Measurements from ENCODE around the gene SYNPO.

SYNPO gene

DNA sequence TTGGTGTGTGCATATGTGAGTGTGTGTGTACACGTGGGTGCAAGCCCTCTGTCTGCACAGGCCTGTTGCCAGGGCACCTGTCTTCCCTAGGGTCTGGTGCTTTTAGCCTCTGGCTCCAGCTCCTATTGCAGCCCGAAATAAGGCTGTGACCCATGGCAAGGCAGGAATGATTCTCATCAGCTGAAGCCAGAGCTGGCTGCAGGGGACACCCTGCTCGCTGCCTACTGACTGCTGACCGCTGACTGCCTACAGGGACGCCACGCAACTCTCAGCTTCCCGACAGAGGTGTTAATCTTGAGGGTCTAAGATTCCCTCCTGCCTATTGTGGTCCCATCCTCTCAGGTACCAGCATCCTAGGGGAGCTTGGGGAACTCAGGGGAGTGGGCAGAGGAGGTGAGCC lies 20.6 kb downstream of the SYNPO start, which contains the start of gene MYOZ3:
Gene MYOZ3 (plus strand): TSS at position 166 of the 400 bp plus-strand sequence. CDS start 1,691 bp downstream, outside the sequence.
- H3K4me2 ChIP-seq (ENCODE audit: low read length), result no peak within 1 kb of the TSS
- H3K27ac ChIP-seq, result no peak within 1 kb of the TSS
- no peaks in the 10 kb centered on the region for H3K79me2 ChIP-seq
- H3K4me3 ChIP-seq (ENCODE audit: low read depth, low read length), result no peak within 1 kb of the TSS
- peak within 1 kb of the TSS; percentile 48 for H2AFZ ChIP-seq
- no peak for TF ChIP-seq CTCF (IDR thresholded peaks at IDR 0.05)
- no peak within 1 kb of the TSS for H3K9ac ChIP-seq
- H3K27me3 ChIP-seq (ENCODE audit: control insufficient read depth, insufficient read depth, low read length), result no peaks in the 10 kb centered on the region
- no peaks in the 10 kb centered on the region for H3K36me3 ChIP-seq (ENCODE audit: control insufficient read depth, insufficient read depth, low read length)
- H3K4me1 ChIP-seq, result peaks cover 13% of the 10 kb centered on the region
- no peaks in the 10 kb centered on the region for H3K9me3 ChIP-seq (ENCODE audit: control insufficient read depth, low read length)

DNA sequence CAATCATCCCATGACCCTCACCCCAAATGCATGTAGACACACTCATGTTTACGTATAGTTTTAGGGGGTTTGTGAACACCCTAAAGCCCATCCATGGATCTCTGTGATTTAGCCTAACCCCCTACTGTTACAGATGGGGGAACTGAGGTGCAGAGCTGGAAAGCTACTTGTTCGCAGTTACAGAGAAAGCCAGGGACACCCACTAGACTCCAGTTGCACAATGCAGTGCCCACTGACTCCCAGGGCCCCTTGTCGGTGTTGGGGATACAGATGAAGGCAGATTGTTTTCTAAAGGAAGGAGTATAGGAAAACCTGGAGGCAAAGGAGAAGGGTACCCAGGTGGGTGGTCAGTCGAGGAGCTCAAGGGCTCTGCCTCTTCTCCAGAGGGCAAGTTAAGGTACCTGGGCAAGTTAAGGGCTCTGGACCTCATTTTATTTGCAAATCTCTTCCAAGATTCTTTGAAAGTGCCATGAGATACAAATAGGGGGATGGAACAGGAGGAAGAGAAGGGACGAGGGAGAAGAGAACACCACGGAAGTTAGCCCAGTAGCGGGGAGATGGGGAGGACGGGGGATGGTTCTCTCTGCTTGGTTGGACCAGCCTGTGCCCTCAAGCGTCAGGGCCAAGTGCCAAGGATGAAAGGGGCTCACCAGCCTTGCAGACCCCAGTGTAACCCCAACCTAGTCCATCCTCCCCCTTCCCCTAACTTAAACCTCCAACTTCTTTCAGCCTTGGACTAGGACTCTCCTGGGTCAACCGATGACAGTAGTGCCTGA lies 21.5 kb downstream of the SYNPO start:
- H3K36me3 ChIP-seq (ENCODE audit: control insufficient read depth, insufficient read depth, low read length), result no peaks in the 10 kb centered on the region
- H3K27ac ChIP-seq, result no peak overlapping the region
- H3K9ac ChIP-seq, result no peak overlapping the region
- H3K4me1 ChIP-seq, result peaks cover 13% of the 10 kb centered on the region
- H2AFZ ChIP-seq, result no peak overlapping the region
- no peak overlapping the region for H3K4me3 ChIP-seq (ENCODE audit: low read depth, low read length)
- no peaks in the 10 kb centered on the region for H3K79me2 ChIP-seq
- no peaks in the 10 kb centered on the region for H3K27me3 ChIP-seq (ENCODE audit: control insufficient read depth, insufficient read depth, low read length)
- no peak for TF ChIP-seq CTCF (IDR thresholded peaks at IDR 0.05)
- H3K4me2 ChIP-seq (ENCODE audit: low read length), result no peak overlapping the region
- H3K9me3 ChIP-seq (ENCODE audit: control insufficient read depth, low read length), result no peaks in the 10 kb centered on the region

DNA sequence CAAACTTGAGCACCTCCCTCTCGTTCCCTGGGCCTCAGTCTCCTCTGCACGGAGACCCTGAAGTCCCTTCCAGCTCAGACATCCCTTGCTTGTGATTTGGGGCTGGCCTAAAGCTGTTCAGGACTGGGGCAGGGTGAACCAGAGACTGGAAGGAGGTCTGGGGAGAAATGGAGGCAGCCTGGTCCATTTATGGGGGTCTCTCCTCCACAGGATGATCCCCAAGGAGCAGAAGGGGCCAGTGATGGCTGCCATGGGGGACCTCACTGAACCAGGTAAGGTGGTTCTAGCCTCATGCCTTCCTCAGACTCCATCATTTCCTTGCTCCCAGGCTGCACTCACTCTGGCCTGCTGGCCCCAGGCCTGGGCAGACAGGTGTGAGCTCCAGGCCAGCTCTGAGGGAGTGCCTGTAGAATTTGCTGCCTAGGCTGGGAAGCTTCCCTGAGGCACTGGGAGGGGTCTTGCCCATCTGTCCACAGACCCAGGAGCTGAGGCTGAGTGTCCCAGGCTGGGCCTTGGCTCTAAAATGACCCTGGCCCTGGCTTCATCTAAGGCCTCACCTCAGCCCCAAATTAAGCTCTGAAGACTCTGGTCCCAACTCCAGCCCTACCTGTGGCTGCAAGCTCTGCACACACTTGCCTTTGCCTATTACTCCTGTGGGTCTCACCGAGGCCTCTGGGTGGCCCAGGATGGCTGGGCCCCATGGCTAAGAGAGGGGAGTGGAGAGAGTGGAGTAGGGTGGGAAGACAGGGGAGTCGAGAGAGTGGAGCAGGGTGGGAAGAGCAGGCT lies 22.5 kb downstream of the SYNPO start:
- no peak overlapping the region for H3K4me3 ChIP-seq (ENCODE audit: low read depth, low read length)
- no peak overlapping the region for H3K4me2 ChIP-seq (ENCODE audit: low read length)
- H3K9me3 ChIP-seq (ENCODE audit: control insufficient read depth, low read length), result no peaks in the 10 kb centered on the region
- no peak overlapping the region for H3K9ac ChIP-seq
- H3K36me3 ChIP-seq (ENCODE audit: control insufficient read depth, insufficient read depth, low read length), result no peaks in the 10 kb centered on the region
- TF ChIP-seq CTCF (IDR thresholded peaks at IDR 0.05), result no peak
- no peaks in the 10 kb centered on the region for H3K79me2 ChIP-seq
- no peaks in the 10 kb centered on the region for H3K27me3 ChIP-seq (ENCODE audit: control insufficient read depth, insufficient read depth, low read length)
- H3K27ac ChIP-seq, result no peak overlapping the region
- H3K4me1 ChIP-seq, result peaks cover 4% of the 10 kb centered on the region
- no peak overlapping the region for H2AFZ ChIP-seq

GRCh38 chr5:150663936-150664335 lies 23.5 kb downstream of the SYNPO start:
- Histone ChIP-seq H3K79me2 (no peaks in the 10 kb centered on the region), H3K4me2 (ENCODE audit: low read length) (no peak overlapping the region), H2AFZ (no peak overlapping the region), H3K9ac (no peak overlapping the region), H3K27ac (no peak overlapping the region), H3K4me3 (ENCODE audit: low read depth, low read length) (no peak overlapping the region), H3K4me1 (peaks cover 4% of the 10 kb centered on the region), H3K36me3 (ENCODE audit: control insufficient read depth, insufficient read depth, low read length) (no peaks in the 10 kb centered on the region), H3K27me3 (ENCODE audit: control insufficient read depth, insufficient read depth, low read length) (no peaks in the 10 kb centered on the region), H3K9me3 (ENCODE audit: control insufficient read depth, low read length) (no peaks in the 10 kb centered on the region)
- no peak for TF ChIP-seq CTCF (IDR thresholded peaks at IDR 0.05)

Measured in parathyroid adenoma (tissue), 2 donors.